ENCODE results near the gene EXOG. TPM values are rescaled to one million over a fixed set of nuclear protein-coding genes. Genes with fewer than 3 reads are reported as not detected.

The EXOG gene
- total RNA-seq, 1 experiment from 2014 or later = 12.5 TPM

- TSS peak; percentile 31 for BruUV-seq (replicated peaks)
- CTCF ChIA-PET = no interaction called here
- POLR2A ChIA-PET = no interaction called here
- Histone ChIP-seq H3K27me3 (ENCODE audit: control insufficient read depth, insufficient read depth, low read length) (no peaks in the 10 kb centered on the region), H3K4me3 (ENCODE audit: low read depth in 2 of 2, low read length in 2 of 2) (no peak overlapping the region), H3K36me3 (ENCODE audit: control insufficient read depth, insufficient read depth, low read length) (no peaks in the 10 kb centered on the region), H3K9me3 (ENCODE audit: control insufficient read depth, insufficient read depth, low read depth, low read length) (peaks cover 7% of the 10 kb centered on the region; the same call in 1 of the 2 replicates), H3K27ac (ENCODE audit: low read length) (no peak overlapping the region), H3K4me1 (ENCODE audit: control insufficient read depth, insufficient read depth, low read length) (no peaks in the 10 kb centered on the region)
- no peak for ATAC-seq
- intact Hi-C loops (cut with micrococcal nuclease; ENCODE audit: unreplicated experiment) (no loop called here), in situ Hi-C loops (cut with HindIII; ENCODE audit: low pct_unique_long_range_greater_than_20kb, low sequenced_read_pairs) (no loop called here)
- no peak for DNase-seq (ENCODE audit: low read depth, low spot score)
- TF ChIP-seq TCF7L2 (IDR thresholded peaks at IDR 0.05; ENCODE audit: low read depth, low read length) = no peak
- no peak for TF ChIP-seq POLR2AphosphoS5 (IDR thresholded peaks at IDR 0.05; ENCODE audit: low read depth, low read length)
- no peak for TF ChIP-seq SIN3A (IDR thresholded peaks at IDR 0.05; ENCODE audit: borderline replicate concordance, insufficient read depth, low read depth, low read length)
- TF ChIP-seq, protein P1, sequence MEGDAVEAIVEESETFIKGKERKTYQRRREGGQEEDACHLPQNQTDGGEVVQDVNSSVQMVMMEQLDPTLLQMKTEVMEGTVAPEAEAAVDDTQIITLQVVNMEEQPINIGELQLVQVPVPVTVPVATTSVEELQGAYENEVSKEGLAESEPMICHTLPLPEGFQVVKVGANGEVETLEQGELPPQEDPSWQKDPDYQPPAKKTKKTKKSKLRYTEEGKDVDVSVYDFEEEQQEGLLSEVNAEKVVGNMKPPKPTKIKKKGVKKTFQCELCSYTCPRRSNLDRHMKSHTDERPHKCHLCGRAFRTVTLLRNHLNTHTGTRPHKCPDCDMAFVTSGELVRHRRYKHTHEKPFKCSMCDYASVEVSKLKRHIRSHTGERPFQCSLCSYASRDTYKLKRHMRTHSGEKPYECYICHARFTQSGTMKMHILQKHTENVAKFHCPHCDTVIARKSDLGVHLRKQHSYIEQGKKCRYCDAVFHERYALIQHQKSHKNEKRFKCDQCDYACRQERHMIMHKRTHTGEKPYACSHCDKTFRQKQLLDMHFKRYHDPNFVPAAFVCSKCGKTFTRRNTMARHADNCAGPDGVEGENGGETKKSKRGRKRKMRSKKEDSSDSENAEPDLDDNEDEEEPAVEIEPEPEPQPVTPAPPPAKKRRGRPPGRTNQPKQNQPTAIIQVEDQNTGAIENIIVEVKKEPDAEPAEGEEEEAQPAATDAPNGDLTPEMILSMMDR (IDR thresholded peaks at IDR 0.05) = no peak
- no peak for TF ChIP-seq REST (IDR thresholded peaks at IDR 0.05; ENCODE audit: insufficient read depth in 1 of 2, low read depth in 2 of 2, low read length in 1 of 2)
Measured at GRCh38 chr3:38469852-38470251, 26.3 kb upstream of the EXOG start.

- CTCF ChIA-PET = no interaction called here
Measured at GRCh38 chr3:38471260-38471857, 24.8 kb upstream of the EXOG start.

More at GRCh38 chr3:38471260-38471857, 24.8 kb upstream of the EXOG start:
- in situ Hi-C loops (cut with HindIII; ENCODE audit: low pct_unique_long_range_greater_than_20kb, low sequenced_read_pairs) (no loop called here), intact Hi-C loops (cut with micrococcal nuclease; ENCODE audit: unreplicated experiment) (no loop called here)
- Histone ChIP-seq H3K27ac (ENCODE audit: low read length) (no peak overlapping the region), H3K4me1 (ENCODE audit: control insufficient read depth, insufficient read depth, low read length) (no peaks in the 10 kb centered on the region), H3K4me3 (ENCODE audit: low read depth in 2 of 2, low read length in 2 of 2) (no peak overlapping the region), H3K36me3 (ENCODE audit: control insufficient read depth, insufficient read depth, low read length) (no peaks in the 10 kb centered on the region), H3K9me3 (ENCODE audit: control insufficient read depth, insufficient read depth, low read depth, low read length) (peaks cover 7% of the 10 kb centered on the region; the same call in 1 of the 2 replicates), H3K27me3 (ENCODE audit: control insufficient read depth, insufficient read depth, low read length) (no peaks in the 10 kb centered on the region)
- DNase-seq (ENCODE audit: low read depth, low spot score) (no peak), ATAC-seq (no peak)
- TF ChIP-seq TCF7L2 (IDR thresholded peaks at IDR 0.05; ENCODE audit: low read depth, low read length) (no peak), REST (IDR thresholded peaks at IDR 0.05; ENCODE audit: insufficient read depth in 1 of 2, low read depth in 2 of 2, low read length in 1 of 2) (no peak), SIN3A (IDR thresholded peaks at IDR 0.05; ENCODE audit: borderline replicate concordance, insufficient read depth, low read depth, low read length) (no peak), POLR2AphosphoS5 (IDR thresholded peaks at IDR 0.05; ENCODE audit: low read depth, low read length) (no peak)
- TF ChIP-seq, protein P1 (IDR thresholded peaks at IDR 0.05) = no peak
- BruUV-seq (replicated peaks) = no TSS peak
- POLR2A ChIA-PET = no interaction called here
